Measurements from ENCODE around the gene UIMC1.

DNA sequence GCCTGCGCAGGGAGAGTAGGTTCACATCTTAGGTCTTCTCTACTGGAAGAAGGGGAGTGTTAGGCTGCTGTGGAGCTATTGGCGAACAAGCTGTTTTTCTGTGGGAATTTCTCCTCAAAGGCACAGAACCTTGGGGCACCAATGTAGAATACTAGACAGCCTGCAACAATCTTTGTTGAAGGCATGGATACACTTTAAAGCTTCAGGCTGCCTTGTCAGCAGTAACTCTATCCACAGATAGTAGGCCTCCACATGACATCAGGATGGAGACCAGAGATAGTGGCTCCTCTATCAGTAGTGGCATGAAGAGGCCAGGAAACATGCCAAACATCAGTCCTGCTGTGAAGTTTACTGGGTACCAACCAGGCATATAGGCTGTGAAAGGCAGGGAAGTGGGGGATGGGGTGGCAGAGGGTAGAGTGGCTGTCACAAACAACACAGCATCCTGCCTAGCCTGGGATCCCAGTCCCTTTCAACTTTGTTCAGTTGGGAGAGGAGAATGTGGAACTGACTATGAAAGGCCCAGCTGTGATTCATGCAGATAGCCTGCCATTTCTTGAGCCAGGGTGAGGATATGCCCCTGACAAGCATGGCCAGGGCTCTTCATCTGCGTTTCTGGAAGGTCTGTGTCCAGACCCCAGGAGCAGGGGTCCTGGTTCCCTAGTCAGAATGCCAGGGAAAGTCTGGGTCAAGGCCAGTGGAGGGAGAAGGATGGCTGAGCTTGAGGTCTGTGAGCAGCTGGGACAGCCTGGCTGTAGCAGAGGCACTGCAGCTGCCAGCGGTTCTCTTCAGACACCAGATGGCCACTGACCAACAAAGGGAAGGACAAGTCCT is 106.4 kb downstream of the UIMC1 start:
- no peak for TF ChIP-seq CTCF (IDR thresholded peaks at IDR 0.05)
- no peak for TF ChIP-seq POLR2A (IDR thresholded peaks at IDR 0.05)

Data from lower leg skin (tissue), 3 donors.